CD4-positive, alpha-beta T cell treated with Interleukin-15 for 1 hour (primary cell): Measurements from ENCODE around the gene ACVR2B.

Source experiments
- DNase-seq: peaks from one replicate; pipeline ENCODE4 v3.0.0-alpha.2; 2020

The ACVR2B gene

DNA sequence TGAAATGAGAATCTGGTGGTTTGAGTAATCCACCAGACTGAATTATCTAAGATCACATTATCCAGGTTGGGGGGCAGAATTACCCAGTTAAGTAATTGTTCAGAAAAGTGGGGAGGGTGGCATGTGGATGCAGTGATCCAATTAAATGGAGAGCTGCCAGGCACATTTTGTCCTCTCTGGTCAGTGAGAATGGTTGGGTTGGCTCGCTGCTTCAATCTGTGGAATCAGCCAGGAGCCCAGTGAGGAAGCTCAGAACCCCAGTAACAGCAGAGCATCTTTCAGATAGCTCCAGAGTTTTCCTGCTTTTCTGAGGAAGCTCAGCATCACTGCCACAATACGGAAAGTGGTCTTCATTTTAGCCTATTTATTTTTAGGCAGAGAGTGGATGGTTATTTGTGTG, 36.1 kb downstream of the ACVR2B start:
- DNase-seq: no peak

DNA sequence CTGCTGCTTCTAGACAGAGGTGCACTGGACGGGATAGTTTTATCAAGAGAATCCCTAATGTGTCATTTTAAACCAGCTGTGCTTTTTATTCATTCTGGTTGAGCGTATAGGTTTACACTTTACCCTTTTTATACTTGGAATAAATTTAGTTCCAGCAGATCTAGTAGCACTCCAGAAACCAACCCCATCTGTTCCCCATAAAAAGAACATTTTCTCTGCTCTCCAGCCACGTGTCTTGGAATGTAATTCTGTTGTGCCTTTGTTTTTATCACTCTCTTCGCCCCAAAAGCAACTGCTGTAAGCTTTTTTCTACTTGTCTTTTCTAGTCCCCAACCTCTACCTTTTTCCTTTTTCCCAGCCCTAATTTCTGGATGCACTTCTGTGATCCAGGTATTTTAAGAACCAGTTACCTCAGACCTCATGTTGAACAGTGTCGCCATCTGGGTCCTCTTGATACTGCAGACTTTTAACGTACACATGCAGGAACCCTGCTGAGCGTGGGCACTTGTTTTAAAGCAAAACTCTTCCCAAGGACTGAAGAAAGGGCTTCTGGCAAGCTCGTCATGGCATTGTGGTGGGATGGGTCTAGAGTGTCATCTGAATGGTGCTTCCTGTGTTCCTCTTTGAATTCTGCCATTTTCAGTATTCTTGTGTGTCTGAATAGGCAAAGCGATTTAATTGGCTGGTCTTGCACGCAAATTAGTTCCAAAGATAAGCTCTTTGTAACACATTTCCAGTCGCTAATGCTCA, 36.8 kb downstream of the ACVR2B start:
- DNase-seq: no peak

DNA sequence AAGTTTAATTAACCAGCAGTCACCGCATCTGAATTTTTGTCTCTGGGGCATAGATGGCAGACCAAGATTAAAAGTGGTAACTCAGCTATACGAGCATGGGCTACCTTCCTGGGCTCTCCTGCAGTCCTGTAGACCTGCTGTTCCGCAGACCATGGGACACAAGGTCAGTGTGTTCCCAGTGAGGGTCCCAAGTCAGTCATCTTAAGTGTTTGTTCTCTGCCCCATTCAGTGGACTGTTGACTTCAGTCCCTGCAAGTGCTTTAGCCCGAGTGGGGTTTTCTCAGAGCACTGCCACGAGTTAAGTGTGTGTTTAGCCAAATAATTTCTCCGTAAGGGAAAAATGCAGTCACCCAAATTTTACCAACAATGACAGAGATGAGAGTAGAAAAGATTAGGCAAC, 37.5 kb downstream of the ACVR2B start:
- DNase-seq: no peak

- no peak for DNase-seq
Measured at GRCh38 chr3:38493031-38493430, 39.3 kb downstream of the ACVR2B start.

DNA sequence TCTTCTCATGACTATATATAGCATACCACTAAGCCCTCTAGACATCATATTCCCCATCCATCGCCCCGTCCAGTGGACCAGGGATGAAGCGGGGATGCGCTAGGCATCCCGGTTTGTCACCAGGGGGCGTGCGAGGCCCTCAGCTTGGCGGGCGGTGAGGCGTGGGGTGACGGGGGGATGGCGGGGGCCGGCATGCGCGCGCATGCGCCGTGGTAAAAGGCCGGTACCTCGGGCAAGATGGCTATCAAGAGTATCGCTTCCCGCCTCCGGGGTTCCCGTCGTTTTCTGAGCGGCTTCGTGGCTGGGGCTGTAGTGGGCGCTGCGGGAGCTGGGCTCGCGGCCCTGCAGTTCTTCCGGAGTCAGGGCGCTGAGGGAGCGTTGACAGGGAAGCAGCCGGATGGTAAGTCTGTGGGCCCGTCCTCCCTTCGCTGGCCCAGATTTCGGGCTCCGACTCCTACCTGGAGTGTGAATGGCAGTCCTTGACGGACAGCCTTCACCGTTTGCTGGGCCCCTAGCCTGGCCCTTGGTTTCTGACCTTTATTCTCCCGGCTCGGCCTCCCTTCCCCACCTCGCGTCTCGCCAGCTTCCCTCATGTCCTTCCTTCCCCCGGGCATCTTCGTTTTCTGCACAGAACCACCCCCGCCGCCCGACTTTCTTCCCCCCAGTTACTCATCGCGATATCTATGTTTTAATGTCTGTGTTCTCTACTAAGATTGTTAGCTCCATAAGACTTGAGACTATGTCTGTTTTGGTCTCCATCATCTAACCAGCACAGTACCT, 42.6 kb downstream of the ACVR2B start, which contains the start of gene EXOG:
TSS of gene EXOG (plus strand) at position 210 of the 780 bp plus-strand sequence. CDS start at position 238, 28 bp downstream.
- DNase-seq: peak; percentile 95

DNA sequence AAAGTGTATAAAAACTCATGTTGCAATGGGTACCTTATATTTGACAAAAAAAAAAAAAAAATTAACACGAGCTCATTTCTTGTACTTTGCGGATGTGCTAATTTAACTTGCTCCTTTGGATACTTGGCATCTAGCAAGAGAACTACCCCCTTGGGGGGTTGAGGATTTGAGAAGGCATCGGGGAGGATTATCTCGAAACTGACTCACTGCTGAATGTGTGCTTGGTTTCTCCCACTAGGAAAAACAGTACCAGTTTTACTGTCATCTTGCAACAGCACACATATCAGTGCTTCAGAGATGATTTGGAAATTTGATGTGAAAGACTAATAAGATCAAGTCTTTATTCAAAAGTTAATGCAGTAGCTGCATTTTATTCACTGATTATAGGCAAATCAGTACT, 43.3 kb downstream of the ACVR2B start:
- no peak for DNase-seq

DNA sequence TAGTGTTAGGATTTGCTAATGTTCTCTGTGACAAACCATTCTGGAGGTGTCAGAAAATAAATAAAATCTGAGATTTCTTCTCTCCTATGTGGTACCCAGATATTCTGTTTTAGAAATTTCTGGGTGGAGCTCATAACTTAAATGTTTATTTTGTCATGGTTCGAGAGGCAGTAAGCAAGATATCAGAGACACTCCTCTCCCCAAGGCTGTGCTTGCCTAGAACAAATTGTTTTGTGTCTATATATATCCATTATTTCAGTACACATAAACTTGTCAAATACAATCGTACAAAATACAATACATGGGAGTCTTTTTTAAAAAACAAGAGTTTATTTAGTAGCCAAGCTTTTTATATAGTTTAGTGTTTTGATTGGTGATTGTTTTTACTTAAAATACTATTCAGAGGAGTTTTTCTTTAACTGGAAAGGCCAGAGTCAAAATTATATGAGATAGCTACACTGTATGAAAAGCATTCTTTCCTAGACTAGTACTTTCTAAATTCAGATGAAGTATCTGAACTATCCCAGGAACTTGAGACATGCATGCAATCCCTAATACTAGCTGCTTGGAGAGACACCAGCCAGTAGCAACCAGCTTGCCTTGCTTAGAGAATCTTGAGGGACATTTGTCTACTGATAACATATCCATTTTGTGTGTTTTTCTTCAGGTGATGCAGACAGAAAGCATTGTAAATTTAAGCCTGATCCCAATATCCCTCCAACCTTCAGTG, 47.2 kb downstream of the ACVR2B start:
- DNase-seq: no peak

GRCh38 chr3:38507120-38507519, 53.4 kb downstream of the ACVR2B start:
- DNase-seq: no peak

- DNase-seq: no peak
Measured at GRCh38 chr3:38509732-38510131, 56.0 kb downstream of the ACVR2B start.

- DNase-seq: no peak
Measured at GRCh38 chr3:38510631-38511030, 56.9 kb downstream of the ACVR2B start.

DNA sequence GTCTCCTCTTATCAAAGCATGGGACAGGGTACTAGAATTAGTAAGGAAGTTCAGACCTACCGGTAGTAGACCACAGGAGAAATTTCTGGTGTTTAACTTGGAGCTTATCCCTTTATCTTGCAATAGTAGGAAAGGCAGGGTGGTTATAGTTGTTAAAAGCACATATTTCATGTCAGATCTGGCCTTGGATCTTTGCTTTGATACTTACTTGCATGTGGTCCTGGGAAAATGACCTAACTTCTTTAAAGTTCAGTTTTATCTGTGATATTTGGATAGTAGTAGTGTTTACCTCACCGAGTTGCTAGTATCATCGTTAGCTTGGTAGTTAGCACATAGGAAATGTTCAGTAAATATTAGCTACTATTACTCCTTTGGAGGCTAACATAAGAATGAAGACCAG, 57.9 kb downstream of the ACVR2B start:
- DNase-seq: no peak

- no peak for DNase-seq
Measured at GRCh38 chr3:38515367-38515766, 61.7 kb downstream of the ACVR2B start.

- no peak for DNase-seq
Measured at GRCh38 chr3:38516669-38517068, 63.0 kb downstream of the ACVR2B start.

GRCh38 chr3:38519000-38519399, 65.3 kb downstream of the ACVR2B start:
- no peak for DNase-seq

DNA sequence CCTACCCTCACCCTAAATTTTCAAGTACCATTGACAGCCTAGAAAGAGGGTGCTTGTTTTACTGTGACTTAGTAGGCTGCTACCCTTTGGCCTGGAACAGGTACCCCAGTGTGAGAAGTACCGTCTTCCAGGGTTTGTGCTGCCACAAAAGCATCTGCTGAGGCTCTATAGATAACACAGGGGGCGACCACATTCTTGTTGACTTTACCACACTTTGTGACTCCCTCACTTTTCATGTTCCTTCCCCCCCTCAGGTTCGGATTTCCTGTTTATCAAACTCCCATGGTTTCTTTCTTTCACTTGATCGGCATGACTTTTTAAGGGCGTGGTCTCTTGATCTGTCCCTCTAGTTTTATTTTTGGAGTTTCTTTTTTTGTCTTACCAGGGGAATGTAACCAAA, 66.0 kb downstream of the ACVR2B start:
- DNase-seq: no peak

DNA sequence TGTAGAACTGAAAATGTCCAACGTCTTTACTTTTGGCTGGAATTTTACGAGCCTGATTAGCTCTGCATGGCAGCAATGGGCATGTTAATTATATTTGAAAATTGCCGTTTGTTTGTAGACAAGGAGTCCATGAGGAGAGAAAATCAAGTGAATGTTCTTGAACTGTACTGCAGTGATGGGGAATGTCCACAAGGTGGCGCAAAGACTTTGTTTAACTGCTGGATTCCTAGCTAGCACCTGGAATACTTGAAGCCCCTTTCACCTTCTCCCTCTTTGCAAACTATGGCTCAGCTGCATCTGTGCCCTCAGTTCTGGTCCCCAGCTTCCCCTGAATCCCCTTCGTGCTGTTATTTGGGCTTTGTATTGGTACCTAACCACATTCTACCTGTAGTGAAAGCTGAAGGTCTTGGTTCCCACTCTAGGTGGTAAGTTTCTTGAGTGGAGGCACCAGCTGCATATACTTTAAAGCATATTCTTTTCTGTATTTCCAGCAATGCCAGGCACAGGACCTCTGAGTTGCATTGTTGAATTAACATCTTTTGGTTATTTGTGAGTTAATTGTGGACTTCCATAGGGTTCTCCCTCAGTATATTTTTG, 67.8 kb downstream of the ACVR2B start:
- peak; percentile 49 for DNase-seq

DNA sequence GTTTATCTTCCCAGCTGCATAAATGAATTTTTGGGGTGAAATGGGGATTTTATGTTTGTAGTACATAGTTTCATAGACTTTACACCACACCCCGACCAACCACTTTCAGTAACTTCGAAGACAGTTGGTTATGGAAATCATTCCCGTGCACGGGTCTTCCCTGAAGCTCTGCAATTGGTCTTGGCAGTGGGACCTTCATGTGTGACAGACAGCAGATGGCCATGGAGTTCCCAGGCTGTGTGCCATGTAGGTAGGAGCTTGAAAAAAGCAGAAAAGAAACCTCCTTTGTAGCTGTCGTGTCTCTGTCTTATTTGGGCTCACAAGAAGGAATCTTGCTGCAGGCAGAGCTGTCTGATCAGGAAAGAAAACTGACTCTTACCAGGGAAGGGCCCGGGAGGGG, 68.3 kb downstream of the ACVR2B start:
- no peak for DNase-seq

GRCh38 chr3:38524141-38524739, 70.5 kb downstream of the ACVR2B start:
- DNase-seq: no peak

GRCh38 chr3:38526792-38527191, 73.1 kb downstream of the ACVR2B start:
- DNase-seq: no peak

DNA sequence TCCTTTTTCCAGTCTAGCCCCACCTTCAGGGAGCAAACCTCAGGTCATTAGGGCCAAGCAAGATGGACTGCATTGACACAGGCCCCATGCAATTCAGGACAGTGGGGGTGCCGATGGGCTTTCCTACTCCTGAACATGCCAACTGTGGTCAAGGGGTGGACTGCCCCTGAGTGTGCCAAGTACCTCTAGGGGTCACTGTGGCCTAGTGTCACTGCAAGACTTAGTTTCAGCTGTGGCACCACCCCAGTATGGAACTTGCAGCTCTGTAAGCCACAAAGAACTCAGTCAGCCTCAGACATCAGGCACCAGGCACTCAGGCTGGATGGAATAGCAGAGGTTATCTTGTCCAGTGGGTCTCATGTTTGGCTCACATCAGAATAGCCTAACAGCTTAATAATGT, 74.8 kb downstream of the ACVR2B start:
- no peak for DNase-seq

GRCh38 chr3:38532529-38532928, 78.8 kb downstream of the ACVR2B start:
- DNase-seq: no peak

DNA sequence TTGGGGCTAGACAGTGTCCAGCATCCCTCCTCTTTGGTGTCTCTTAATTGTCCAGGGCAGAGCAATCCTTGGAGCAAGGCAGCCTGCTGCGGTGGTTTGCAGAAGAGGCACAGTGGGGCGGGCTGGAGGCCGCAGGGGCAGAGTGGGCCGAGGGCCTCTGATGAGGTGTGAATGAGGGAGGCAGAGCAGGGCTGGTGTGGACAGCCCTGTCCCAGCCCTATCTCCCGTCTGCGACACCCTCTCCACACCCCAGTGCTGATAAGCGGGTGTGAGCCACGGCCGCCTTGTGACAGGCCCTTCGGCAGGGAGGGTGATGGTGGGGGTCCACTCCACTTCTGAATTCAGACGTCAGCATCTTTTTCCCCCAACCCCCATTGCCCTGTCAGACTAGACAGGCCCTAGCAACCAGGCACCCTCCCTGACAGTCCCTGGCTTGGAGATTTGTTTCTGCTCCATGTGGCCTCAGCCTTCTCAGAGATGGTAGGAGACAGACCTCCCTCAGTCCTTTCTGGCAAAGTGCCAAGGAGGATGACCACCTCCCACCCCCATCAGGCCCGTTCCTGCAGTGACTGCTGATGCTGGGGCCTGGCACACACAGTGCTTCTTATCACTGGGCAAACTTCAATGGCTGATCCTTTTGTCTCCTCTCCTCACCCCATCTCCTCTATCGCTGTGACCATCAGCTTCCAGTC, 79.7 kb downstream of the ACVR2B start:
- no peak for DNase-seq
